Raji (cell line): ENCODE measurements around the gene PARP15.

ENCODE experiments used
- POLR2A ChIP-seq: IDR thresholded peaks from 2 replicates; pipeline ENCODE4 v1.6.1; 2011; ENCODE audit warnings: low read depth, low read length, control low read depth; ENCODE audit not compliant: insufficient read depth

PARP15 gene

DNA sequence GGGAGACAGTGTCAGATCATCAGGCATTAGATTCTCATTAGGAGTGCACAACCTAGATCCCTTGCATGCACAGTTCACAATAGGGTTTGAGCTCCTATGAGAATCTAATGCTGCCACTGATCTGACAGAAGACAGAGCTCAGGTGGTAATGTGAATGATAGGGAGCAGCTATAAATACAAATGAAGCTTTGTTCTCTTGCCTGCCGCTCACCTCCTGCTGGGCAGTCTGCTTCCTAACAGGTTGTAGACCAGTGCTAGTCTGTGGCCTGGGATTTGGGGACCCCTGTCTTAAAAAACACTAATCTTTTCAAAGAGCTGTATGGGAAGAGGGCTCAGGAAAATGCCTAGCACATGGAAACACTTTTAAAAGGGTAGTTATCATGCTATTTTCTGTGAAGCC lies 52.3 kb downstream of the PARP15 start:
- no peak for TF ChIP-seq POLR2A

DNA sequence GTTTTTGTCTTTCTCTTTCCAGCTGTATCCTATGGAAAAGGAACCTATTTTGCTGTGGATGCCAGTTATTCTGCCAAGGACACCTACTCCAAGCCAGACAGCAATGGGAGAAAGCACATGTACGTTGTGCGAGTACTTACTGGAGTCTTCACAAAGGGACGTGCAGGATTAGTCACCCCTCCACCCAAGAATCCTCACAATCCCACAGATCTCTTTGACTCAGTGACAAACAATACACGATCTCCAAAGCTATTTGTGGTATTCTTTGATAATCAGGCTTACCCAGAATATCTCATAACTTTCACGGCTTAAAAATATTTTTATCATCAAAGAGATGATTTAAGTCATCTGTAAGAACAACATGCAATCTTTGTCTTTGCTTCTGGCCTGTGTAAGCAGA lies 58.3 kb downstream of the PARP15 start:
- TF ChIP-seq POLR2A = no peak

DNA sequence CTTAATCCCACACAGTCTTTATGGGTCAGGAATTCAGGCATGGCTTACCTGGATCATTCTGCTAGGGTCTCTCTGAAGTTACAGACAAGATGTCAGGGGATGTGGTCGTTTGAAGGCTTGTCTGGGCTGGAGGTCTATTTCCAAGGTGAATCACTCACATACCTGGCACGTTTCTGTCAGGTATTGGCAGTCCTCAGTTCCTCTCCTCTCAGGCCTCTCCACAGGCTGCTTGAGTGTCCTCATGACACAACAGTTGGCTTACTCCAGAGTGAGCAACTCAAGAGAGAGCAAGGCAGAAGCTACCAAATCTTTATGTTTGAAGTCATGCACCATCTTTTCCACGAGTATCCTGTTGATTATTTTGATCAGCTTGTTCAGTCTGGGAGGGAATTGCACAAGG lies 59.2 kb downstream of the PARP15 start:
- TF ChIP-seq POLR2A = no peak

DNA sequence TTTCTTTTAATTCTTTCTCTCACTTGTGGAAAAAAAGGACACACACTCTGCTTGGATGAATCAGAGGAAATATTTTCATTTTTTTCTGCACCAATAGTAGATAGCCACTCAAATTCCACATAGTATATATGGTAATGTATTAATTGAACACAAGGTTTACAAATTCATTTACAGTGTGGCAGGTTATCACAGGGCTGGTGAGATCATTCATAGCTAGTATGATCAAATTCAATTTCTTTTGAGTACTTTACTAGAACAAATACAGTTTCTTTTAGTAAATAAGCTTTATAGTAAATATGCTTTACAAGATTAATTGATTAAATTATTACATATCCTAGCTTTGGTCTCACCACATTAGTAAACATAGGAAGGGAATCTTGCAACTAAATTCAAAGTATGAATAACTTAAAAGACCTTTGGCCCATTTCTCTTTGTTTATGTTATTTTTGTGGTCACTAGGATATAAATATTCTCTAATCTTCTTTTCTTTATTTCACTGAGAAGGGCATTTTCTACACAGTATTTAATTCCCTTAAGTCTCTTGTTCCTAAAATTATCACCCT lies 63.1 kb downstream of the PARP15 start:
- no peak for TF ChIP-seq POLR2A

DNA sequence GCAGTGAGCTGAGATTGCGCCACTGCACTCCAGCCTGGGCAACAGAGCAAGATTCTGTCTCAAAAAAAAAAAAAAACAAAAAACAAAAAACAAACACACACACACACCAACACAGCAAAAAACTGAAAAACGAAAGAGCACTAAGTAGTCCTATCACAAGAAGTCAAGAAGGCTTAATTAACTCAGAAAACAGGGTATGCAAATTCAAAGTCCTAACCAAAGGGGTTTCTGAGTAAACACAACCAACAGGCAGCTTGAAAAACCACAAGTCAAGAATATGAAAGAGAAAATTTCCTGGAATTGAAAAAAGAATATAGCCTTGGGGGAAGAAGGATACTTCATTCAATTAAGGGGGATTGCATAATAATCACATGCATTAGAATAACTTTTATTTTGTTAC lies 65.5 kb downstream of the PARP15 start:
- no peak for TF ChIP-seq POLR2A

DNA sequence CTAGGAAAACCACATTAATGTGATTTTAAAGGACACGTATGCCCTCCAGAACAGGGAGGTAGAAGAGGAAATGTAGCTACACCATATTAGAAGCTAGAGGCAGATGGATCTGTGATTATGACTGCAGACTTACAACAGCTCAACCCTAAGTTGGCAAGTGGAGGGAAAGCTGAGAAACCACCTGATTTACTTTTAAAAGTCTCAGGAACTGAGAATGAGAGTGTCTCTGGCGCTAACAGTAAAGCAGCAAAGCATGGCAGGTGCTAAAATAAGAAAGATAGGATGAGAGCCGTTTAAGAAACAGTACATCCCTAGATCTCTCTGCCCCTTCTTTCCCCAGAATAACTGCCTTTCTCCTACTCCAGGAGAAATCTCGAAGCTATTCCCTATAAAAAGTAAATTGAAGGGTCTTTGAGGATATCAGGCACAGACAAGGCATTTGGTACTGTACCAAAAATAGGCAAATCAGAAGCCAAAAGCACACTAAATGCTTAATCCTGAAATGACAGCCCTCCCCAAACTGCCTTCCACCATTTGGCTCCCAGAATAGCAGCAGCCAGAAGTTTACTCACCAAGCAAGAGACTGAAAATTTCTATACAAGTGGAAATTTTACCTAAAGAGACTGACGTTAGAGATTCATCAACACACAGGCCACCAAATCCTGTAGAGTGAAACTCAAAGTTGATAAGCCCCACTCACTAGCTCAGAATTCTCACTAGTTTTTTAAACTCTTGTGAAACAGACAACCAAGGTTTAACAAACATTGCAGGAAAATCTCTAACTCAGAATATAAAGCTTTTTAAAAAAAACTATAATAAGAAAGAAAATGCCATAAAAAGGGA lies 68.9 kb downstream of the PARP15 start:
- TF ChIP-seq POLR2A = no peak

DNA sequence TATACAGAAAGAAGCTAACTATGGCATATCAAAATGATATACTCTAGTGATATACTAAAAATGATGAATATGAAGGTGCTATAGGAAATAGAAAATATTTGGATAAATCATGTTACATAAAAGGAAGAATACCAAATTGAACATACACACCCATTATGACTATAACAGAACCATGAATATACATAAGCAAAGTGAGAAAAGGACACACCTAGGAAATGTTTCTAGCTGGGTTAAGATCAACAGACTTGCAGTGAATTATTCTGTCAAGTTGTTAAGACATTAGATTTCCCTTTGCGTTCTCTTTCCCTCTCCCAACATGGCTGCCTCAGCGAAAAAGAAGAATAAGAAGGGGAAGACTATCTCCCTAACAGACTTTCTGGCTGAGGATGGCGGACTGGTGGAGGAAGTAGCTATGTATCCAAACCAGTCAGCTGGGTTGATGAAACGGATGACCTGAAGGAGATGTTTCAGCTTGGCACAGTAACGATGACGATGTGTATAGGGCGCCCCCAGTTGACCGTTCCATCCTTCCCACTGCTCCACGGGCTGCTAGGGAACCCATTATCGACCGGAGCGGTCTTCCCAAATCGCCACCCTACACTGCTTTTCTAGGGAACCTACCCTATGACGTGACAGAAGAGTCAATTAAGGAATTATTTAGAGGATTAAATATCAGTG lies 83.0 kb downstream of the PARP15 start:
- TF ChIP-seq POLR2A = no peak

DNA sequence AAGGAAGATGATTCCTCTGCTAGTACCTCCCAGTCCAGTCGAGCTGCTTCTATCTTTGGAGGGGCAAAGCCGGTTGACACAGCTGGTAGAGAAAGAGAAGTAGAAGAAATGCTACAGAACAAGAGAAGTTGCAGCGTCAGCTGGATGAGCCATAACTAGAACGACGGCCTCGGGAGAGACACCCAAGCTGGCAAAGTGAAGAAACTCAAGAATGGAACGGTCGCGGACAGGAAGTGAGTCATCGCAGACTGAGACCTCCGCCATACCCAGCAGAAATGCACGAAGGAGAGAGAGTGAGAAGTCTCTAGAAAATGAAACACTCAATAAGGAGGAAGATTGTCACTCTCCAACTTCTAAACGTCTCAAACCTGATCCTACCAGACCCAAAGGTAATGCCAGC lies 84.2 kb downstream of the PARP15 start:
- TF ChIP-seq POLR2A = no peak

DNA sequence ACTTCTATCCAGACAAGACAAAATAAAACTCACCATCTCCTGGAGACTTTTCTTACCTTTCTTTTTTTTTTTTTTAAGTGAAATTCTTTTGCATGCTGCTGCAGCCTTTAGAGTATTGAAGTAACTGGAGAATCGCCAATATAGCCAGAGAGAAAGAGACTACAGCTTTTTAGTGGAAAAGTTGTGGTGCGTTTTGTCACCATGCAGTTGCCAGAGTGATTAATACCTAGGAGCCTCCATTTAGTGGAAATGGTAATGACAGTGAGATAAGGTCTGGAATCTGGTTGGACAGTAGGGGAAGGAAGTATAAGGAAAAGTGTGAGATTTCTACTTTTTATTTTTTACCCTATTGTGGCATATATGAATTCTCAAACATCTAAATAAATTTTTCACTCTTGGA lies 85.1 kb downstream of the PARP15 start:
- TF ChIP-seq POLR2A = no peak

DNA sequence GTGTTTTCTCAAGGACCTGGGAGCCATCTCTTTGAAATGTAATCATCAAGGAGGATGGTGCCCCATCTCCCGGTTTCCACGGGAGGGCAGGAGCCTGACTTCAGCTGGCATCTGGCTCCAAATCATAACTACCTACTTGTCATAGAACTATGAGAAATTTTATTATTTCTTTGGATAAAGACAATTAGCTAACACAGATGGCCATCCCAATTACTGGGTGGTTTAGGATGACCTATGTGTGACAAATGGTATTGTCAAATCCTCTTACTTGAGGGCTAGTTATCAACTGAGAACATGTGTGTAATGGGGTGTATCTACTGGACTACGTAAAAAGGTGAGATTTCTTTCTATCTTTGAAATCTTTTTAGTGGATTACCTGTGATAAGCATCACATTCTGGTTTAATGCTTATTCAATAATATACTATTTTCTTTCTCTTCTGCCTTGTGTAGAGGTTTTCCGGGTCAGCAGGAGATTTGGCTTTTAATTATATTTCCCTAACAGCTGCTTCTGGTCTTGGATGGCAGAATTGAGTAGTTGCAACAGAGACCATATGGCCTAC lies 87.9 kb downstream of the PARP15 start:
- TF ChIP-seq POLR2A = no peak

DNA sequence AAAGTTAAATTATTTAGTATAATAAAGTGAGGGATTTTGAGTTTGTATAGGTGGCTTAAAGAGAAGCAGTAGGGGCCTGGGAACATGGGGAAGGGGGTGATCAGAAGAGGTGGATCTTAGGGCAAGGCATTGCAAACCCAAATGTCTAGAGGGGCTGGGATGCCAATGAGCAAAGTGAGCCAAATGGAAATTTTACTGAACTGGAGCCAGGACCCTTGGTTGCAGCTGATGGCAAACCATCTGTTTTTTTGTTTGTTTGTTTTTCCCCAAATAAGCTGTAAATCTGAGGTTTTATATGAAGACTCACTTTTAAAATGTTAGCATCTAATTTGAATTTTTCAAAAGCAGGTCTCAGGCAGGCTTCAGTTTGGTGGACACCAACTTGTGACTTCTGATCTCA lies 88.4 kb downstream of the PARP15 start:
- TF ChIP-seq POLR2A = no peak

DNA sequence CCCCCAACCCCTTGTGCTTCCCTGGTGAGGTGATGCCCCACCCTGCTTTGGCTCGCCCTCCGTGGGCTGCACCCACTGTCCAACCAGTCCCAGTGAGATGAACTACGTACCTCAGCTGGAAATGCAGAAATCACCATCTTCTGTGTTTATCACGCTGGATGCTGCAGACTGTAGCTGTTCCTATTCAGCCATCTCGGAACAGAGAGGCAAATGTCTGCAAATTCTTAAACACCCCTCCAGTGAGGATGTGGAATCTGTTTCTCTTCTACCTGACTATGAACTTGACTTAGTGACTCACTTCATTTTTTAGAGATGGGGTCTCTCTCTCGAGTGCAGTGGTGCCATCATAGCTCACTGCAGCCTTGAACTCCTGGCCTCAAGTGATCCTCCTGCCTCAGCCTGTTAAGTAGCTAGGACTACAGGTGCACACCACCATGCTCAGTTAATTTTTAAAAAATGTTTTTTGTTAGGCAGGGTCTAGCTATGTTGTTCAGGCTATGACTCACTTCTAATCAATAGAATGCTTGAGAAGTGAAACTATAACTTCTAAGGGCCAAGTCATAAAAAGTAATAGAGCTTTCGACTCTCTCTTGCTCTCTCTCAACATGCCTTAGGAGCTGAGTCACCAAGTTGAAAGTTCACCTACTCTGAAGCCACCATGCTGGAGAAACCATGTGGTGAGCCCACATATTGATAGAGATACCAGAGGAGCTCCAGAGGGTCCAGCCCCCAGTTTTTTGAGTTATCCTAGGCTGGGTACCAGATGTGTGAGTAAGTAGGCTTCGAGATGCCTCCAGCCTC lies 91.7 kb downstream of the PARP15 start:
- TF ChIP-seq POLR2A = no peak

DNA sequence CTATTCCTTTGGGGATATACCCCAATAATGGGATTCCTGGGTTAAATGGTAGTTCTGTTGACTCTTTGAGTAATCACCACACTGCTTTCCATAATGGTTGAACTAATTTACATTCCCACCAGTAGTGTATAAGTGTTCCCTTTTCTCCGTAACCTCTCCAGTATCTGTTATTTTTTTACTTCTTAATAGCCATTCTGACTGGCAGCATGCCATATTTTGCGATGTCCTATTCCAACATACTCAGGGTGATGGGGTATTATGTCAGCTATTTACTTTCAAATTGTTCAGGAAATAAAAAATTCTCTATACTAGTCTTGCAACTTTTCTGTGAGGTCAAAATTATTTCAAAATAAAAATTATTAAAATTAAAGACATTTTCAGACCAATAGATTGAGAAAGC lies 94.1 kb downstream of the PARP15 start:
- TF ChIP-seq POLR2A = no peak

DNA sequence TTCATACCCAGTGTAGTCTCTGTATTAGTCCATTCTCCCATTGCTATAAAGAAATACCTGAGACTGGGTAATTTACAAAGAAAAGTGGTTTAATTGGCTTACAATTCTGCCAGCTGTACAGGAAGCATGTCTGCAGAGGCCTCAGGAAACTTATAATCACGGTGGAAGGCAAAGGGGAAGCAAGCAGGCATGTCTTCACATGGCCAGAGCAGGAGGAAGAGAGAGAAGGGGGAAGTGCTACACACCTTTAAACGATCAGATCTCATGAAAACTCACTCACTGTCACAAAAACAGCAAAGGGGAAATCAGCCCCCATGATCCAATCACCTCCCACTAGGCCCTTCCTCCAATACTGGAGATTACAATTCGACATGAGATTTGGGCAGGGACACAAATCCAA lies 96.9 kb downstream of the PARP15 start:
- no peak for TF ChIP-seq POLR2A

DNA sequence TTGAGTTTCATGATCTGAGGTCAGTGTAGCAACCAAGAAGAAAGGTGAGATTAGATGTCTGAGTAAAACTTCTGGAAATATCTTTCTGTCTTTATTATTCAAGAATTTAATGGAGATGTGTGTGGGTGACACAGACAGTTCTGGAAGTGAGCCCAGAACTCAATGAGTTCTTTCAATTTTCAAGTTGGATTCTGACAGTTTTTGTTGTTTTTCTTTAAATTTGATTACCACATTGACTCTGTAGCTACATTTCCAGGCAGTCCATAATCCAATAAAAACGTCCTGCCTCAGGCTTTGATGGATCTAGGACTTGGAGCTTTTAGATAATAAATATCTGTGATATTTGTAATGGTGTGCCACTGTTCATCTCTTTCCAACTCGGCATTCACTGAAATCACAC lies 99.3 kb downstream of the PARP15 start:
- TF ChIP-seq POLR2A = no peak

DNA sequence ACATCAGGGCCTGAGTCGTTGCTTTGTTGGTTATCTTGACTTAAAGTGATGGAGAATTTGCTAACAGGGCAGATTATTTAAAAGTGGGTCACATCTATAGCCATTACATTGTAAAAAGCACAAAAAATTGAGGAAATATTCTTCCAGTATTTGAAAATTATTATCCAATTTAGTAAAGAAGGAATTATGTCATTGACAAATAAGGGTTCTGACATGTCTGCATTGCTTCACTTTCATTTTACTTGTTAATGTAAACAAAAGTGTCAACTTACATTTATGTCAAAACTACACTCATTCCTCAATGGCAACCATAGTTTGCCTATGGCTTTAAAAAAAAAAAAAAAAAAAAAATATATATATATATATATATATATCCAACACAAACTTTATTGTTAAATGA lies 99.8 kb downstream of the PARP15 start:
- no peak for TF ChIP-seq POLR2A

DNA sequence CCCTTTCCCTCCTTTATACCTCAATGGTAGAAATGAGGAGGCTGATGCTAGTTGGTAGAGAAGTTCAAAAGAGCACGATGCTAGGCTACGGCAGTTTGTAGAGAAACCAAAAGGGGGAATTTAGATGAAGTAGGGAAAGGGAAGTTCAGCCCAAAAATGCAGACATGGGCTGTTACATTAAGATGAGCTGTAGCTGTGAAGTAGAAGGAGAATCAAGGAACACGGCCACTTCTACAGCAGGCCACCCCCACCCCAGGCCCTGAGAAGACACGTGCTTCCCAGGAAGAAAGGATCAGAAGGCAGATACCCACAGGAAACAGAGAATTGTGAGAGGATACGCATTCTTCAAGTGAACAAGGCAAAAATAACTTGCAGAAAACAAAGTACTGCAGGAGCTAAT lies 101.1 kb downstream of the PARP15 start:
- TF ChIP-seq POLR2A = no peak
